Measurements from ENCODE around the gene MYO5B.
"Not testable (repeated sequence)": the region's sequence is repeated elsewhere in the genome, so short reads cannot be mapped to it uniquely, and the experiment has no call there.

The MYO5B gene

DNA sequence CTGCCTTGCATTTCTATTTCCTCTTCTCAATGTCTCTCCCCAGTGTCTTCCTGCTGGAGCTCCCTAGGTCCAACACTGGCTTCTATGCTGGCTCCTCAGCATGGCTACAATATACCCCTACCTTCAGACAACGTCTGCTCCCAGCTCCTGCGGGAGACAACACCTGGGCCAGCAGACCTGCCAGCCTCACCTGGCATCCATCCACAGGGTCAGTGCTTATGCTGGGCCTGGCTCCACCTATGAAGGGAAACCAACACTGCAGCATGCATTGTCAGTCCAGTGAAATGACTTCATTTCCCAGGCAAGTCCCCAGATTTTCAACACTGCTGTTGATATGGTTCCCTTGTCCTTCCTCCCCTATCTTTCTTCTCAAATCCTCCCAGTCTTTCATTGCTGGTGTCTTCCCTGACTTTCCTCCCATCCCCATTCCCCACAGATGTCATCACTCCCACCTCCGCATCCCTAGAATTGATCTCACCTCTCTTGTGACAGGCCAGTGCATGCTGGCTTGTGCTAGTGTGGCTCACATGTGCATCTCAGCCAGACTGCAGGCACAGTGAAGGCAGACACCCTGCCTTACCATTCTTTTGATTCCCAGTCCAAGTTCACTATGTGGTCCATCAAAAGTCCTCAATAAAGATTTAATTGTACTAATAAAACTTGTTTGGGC lies 98.0 kb downstream of the MYO5B start:
- no peak for DNase-seq

DNA sequence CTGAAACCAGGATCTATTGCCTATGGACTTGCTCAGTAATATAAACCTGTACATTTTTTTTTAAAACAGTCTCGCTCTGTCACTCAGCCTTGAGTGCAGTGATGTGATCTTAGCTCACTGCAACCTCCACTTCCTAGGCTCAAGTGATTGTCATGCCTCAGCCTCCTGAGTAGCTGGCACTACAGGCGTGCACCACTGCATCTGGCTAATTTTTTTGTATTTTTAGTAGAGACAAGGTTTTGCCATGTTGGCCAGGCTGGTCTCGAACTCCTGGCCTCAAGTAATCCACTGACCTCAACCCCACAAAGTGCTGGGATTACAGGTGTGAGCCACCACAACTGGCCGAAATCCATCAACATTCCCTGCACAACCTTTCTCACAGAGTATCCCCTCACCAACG lies 100.2 kb downstream of the MYO5B start:
- DNase-seq: not testable (repeated sequence)

- DNase-seq: no peak
Measured at GRCh38 chr18:50094221-50094773, 100.7 kb downstream of the MYO5B start.

GRCh38 chr18:50093366-50094064 lies 101.4 kb downstream of the MYO5B start:
- no peak for DNase-seq

GRCh38 chr18:50092245-50092805 lies 102.6 kb downstream of the MYO5B start:
- no peak for DNase-seq

DNA sequence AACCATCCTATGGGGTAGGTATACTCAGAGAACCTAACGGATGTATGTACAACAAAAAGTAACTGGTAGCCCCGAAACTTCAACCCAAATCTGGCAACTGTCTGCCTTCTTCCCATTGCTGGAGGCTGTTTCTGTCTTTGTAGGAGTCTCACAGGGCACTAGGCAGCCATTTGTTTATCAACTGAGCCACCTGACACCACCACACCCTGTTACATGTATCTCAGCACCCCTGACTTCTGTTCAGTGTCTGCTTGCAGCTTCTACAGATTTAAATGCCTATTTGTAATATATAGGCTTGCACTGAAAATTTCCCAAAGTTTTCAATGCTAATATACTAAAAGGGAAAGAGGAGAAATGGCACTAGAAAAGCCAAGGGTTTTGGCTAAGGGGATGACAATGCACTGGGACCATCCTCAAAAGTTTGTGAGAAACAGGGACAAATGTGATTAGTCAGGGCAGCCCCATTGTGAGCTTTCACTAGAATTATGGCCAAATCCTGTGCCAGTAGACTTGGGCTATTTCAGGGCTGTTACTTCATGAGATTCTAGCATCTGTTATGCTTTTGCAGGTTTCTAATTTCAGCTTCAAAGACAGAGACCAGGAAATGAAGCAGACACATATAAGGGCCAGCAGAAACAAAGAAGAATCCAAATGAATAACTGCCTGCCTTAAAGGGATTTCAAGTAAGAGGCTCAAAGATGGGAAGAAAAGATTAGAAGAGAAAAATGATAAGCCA lies 103.3 kb downstream of the MYO5B start:
- DNase-seq: no peak

GRCh38 chr18:50090370-50091312 lies 104.3 kb downstream of the MYO5B start:
- DNase-seq: no peak

GRCh38 chr18:50089702-50090101 lies 105.2 kb downstream of the MYO5B start:
- no peak for DNase-seq

GRCh38 chr18:50083708-50084107 lies 111.2 kb downstream of the MYO5B start:
- DNase-seq: no peak

DNA sequence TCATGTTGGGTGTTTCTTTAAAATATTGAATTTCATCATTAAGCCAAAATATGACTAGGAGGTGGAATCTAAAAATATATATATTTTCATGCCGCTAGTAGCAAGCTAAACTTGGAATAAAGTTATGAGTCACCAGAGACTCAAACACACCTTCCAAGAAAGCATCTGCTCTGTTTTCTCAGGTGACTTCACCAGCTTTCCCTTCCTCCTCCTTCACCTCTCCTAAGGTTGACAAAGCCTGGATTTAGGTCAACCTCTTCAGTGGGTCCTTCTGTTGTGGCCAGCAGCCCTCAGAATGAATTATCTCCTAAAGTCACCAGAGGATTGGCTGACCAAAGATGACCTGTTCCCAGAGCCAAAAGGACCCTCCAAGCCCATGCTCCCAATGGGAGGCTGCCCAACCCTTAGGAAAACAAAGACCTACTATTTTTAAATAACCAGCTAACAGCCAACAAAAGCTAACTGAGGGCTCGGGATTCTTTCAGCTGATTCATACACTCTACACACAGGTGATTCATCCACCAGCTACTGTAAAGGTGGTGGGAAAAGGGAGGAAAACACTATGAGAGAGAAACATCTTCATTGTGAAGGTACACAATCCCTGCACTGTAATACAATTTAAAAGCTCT lies 113.9 kb downstream of the MYO5B start:
- DNase-seq: no peak

DNA sequence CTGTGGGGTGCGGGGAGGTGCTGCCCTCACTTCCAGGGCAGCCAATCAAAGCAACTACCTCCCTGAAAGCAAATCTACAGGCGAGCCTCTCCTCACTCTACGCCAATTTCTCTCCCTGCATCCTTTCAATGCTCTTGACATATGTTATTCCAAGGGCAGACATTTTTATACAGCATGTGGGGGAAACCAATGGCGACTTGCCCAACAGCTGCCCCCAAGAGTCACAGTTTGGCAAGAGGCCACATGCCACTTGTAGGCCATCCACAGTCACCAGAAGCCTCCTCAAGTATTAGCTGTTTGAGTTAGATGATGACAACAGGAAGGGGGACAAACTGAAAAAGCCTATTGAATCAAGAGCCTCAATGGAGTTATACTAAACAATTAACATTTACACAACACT lies 114.6 kb downstream of the MYO5B start:
- no peak for DNase-seq

GRCh38 chr18:50079571-50080295 lies 115.2 kb downstream of the MYO5B start:
- DNase-seq: no peak

- DNase-seq: no peak
Measured at GRCh38 chr18:50076277-50076676, 118.7 kb downstream of the MYO5B start.

- no peak for DNase-seq
Measured at GRCh38 chr18:50075772-50076171, 119.2 kb downstream of the MYO5B start.

- no peak for DNase-seq
Measured at GRCh38 chr18:50074404-50074803, 120.5 kb downstream of the MYO5B start.

DNA sequence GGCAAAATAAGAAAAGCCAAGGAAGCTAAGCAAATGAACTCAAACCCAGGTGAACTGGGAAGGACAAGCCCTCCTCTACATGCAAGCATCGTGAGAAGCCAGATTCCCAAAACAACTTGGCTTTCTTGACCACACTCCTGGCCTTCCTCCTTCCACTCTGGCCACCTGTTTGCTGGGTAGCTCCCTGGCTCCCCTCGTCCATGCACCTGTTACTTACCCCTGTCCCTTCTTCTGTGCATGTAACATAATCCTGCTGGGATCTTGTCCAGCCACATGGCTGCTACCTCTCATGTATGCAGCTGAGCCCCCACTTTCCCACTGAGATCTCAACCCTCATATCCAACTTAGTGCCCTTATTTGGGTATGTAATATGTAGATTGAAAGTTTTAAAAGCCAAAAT lies 121.6 kb downstream of the MYO5B start:
- no peak for DNase-seq

DNA sequence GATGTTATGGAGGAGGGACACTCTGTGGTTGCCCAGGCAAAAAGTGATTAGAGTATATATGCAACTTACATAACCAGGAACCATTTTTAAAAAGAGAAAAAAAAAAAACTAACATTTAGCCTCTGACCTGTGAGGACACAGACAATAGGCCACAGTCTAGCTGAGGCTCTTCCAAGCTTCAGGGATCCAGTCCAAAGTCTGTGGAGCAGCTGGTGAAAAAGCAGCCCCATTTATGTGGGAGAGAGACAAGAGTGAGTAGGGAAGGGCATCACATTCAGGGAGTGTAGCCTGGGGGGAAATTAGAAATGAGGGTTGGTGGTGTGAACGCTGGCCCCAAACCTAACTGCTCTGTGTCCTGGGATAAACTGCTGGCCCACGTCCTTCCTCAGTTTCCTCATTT lies 122.8 kb downstream of the MYO5B start:
- DNase-seq: no peak

DNA sequence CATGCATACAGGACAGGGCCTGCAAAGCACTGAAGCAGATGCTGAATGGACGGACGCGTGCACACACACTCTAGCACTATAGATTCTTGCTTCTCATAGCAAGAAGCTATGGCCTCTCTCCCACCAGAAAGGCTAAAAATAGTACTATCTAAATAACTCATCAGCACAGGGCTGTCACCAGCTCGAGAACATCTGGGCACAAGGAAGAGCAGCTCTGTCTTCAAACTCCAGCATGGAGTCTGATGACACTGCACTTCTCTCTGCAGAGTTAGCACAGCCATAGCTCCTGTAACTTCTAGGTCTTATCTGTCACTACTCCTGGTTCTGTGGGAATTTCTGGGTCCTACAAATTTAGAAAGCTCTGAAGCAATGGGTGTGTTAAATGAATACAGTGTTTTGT lies 123.5 kb downstream of the MYO5B start:
- DNase-seq: no peak

DNA sequence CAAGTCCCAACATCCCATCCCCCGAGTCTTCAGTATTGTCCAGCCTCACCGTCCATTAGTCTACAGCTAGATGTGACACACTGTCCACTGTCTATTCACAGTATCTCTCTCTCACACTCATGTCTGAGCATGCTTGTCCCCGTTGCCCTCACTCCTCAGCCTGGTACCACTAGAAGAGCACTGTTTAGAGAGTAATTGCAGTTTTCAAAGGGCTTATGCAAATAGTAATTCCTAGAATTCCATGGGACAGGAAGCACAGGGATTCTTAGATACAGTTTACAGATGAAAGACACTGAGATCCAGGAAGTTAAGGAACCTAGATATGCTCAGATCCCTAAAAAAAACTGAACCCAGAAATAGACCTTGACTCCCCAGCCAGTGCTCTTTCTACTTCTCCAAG lies 125.5 kb downstream of the MYO5B start:
- no peak for DNase-seq

GRCh38 chr18:50065527-50065926 lies 129.4 kb downstream of the MYO5B start:
- DNase-seq: no peak

- no peak for DNase-seq
Measured at GRCh38 chr18:50065039-50065438, 129.9 kb downstream of the MYO5B start.
